ENCODE measurements around the gene MICU2. TPM values are rescaled to one million over a fixed set of nuclear protein-coding genes. Genes with fewer than 3 reads are reported as not detected.

Gene MICU2
- total RNA-seq, 1 experiment from 2014 or later: 24.2 TPM

- ATAC-seq: no peak
- no peak for DNase-seq (ENCODE audit: low read depth, low spot score)
- no peak overlapping the region for H3K4me3 ChIP-seq (ENCODE audit: low read depth in 2 of 2, low read length in 2 of 2)
- in situ Hi-C loops (cut with HindIII; ENCODE audit: low pct_unique_long_range_greater_than_20kb, low sequenced_read_pairs) (no loop called here), intact Hi-C loops (cut with micrococcal nuclease; ENCODE audit: unreplicated experiment) (no loop called here)
- no peak for TF ChIP-seq POLR2AphosphoS5 (IDR thresholded peaks at IDR 0.05; ENCODE audit: low read depth, low read length)
- TF ChIP-seq, protein P1, sequence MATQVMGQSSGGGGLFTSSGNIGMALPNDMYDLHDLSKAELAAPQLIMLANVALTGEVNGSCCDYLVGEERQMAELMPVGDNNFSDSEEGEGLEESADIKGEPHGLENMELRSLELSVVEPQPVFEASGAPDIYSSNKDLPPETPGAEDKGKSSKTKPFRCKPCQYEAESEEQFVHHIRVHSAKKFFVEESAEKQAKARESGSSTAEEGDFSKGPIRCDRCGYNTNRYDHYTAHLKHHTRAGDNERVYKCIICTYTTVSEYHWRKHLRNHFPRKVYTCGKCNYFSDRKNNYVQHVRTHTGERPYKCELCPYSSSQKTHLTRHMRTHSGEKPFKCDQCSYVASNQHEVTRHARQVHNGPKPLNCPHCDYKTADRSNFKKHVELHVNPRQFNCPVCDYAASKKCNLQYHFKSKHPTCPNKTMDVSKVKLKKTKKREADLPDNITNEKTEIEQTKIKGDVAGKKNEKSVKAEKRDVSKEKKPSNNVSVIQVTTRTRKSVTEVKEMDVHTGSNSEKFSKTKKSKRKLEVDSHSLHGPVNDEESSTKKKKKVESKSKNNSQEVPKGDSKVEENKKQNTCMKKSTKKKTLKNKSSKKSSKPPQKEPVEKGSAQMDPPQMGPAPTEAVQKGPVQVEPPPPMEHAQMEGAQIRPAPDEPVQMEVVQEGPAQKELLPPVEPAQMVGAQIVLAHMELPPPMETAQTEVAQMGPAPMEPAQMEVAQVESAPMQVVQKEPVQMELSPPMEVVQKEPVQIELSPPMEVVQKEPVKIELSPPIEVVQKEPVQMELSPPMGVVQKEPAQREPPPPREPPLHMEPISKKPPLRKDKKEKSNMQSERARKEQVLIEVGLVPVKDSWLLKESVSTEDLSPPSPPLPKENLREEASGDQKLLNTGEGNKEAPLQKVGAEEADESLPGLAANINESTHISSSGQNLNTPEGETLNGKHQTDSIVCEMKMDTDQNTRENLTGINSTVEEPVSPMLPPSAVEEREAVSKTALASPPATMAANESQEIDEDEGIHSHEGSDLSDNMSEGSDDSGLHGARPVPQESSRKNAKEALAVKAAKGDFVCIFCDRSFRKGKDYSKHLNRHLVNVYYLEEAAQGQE (IDR thresholded peaks at IDR 0.05; ENCODE audit: insufficient read depth in 1 of 2, low read depth in 2 of 2, low read length in 1 of 2): no peak
- TF ChIP-seq, protein P2, sequence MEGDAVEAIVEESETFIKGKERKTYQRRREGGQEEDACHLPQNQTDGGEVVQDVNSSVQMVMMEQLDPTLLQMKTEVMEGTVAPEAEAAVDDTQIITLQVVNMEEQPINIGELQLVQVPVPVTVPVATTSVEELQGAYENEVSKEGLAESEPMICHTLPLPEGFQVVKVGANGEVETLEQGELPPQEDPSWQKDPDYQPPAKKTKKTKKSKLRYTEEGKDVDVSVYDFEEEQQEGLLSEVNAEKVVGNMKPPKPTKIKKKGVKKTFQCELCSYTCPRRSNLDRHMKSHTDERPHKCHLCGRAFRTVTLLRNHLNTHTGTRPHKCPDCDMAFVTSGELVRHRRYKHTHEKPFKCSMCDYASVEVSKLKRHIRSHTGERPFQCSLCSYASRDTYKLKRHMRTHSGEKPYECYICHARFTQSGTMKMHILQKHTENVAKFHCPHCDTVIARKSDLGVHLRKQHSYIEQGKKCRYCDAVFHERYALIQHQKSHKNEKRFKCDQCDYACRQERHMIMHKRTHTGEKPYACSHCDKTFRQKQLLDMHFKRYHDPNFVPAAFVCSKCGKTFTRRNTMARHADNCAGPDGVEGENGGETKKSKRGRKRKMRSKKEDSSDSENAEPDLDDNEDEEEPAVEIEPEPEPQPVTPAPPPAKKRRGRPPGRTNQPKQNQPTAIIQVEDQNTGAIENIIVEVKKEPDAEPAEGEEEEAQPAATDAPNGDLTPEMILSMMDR (IDR thresholded peaks at IDR 0.05): no peak
- no peak for TF ChIP-seq SIN3A (IDR thresholded peaks at IDR 0.05; ENCODE audit: borderline replicate concordance, insufficient read depth, low read depth, low read length)
- TF ChIP-seq TCF7L2 (IDR thresholded peaks at IDR 0.05; ENCODE audit: low read depth, low read length): no peak
- no peak overlapping the region for H3K27ac ChIP-seq (ENCODE audit: low read length)
- BruUV-seq (replicated peaks): no TSS peak
- no peaks in the 10 kb centered on the region for H3K36me3 ChIP-seq (ENCODE audit: control insufficient read depth, insufficient read depth, low read length)
- no peaks in the 10 kb centered on the region for H3K27me3 ChIP-seq (ENCODE audit: control insufficient read depth, insufficient read depth, low read length)
- H3K9me3 ChIP-seq (ENCODE audit: control insufficient read depth, insufficient read depth, low read depth, low read length): no peaks in the 10 kb centered on the region
- POLR2A ChIA-PET: no interaction called here
- H3K4me1 ChIP-seq (ENCODE audit: control insufficient read depth, insufficient read depth, low read length): no peaks in the 10 kb centered on the region
- CTCF ChIA-PET: no interaction called here
Measured at GRCh38 chr13:21445759-21446158, 158.2 kb downstream of the MICU2 start.

GRCh38 chr13:21443171-21443570, 160.8 kb downstream of the MICU2 start:
- Histone ChIP-seq H3K4me1 (ENCODE audit: control insufficient read depth, insufficient read depth, low read length) (no peaks in the 10 kb centered on the region), H3K4me3 (ENCODE audit: low read depth in 2 of 2, low read length in 2 of 2) (no peak overlapping the region), H3K9me3 (ENCODE audit: control insufficient read depth, insufficient read depth, low read depth, low read length) (no peaks in the 10 kb centered on the region), H3K27me3 (ENCODE audit: control insufficient read depth, insufficient read depth, low read length) (no peaks in the 10 kb centered on the region), H3K27ac (ENCODE audit: low read length) (no peak overlapping the region), H3K36me3 (ENCODE audit: control insufficient read depth, insufficient read depth, low read length) (no peaks in the 10 kb centered on the region)
- ChIA-PET POLR2A (no interaction called here), CTCF (no interaction called here)
- in situ Hi-C loops (cut with HindIII; ENCODE audit: low pct_unique_long_range_greater_than_20kb, low sequenced_read_pairs) (no loop called here), intact Hi-C loops (cut with micrococcal nuclease; ENCODE audit: unreplicated experiment) (no loop called here)
- BruUV-seq (replicated peaks): no TSS peak
- TF ChIP-seq, protein P1 (IDR thresholded peaks at IDR 0.05; ENCODE audit: insufficient read depth in 1 of 2, low read depth in 2 of 2, low read length in 1 of 2): no peak
- TF ChIP-seq POLR2AphosphoS5 (IDR thresholded peaks at IDR 0.05; ENCODE audit: low read depth, low read length) (no peak), TCF7L2 (IDR thresholded peaks at IDR 0.05; ENCODE audit: low read depth, low read length) (no peak), SIN3A (IDR thresholded peaks at IDR 0.05; ENCODE audit: borderline replicate concordance, insufficient read depth, low read depth, low read length) (no peak)
- TF ChIP-seq, protein P2 (IDR thresholded peaks at IDR 0.05): no peak
- no peak for DNase-seq (ENCODE audit: low read depth, low spot score)
- ATAC-seq: no peak

Other genes starting within 250 kb of the MICU2 start
- gene ZDHHC20, start 144.9 kb downstream of the MICU2 start, total RNA-seq (2021; ENCODE audit: unreplicated experiment): 38.7 TPM
- not detected for gene FGF9, start 66.9 kb upstream of the MICU2 start, total RNA-seq (2021; ENCODE audit: unreplicated experiment)